K562 (cell line): ENCODE results near the gene MATK. TPM values are rescaled to one million over a fixed set of nuclear protein-coding genes. Genes with fewer than 3 reads are reported as not detected.
A peak's percentile ranks its signal among the peaks of the same experiment; 100 is the strongest.

Experiments used
- AFF1 ChIP-seq, 2 experiments: fragments of 450-650 bp; IDR thresholded peaks; 2 replicates each; pipeline ENCODE4 v1.6.1; 2018; ENCODE audit warnings: mild to moderate bottlenecking in 2 of 2, low read depth in 1 of 2; ENCODE audit not compliant: partially characterized antibody in 2 of 2
- ATF3 ChIP-seq, 2 experiments: fragments of 450-650 bp in 1 of 2; sonication (generic) in 1 of 2; formaldehyde crosslinking in 1 of 2; IDR thresholded peaks in 1 of 2; conservative IDR thresholded peaks in 1 of 2; 2 replicates each; pipeline versions ENCODE4 v1.6.1 to v1.8.1; 2016 to 2023; ENCODE audit warnings: mild to moderate bottlenecking in 2 of 2, moderate library complexity in 2 of 2, inconsistent platforms in 1 of 2, missing genetic modification reagents in 1 of 2
- CCNT2 ChIP-seq: IDR thresholded peaks from 2 replicates; pipeline ENCODE4 v1.6.1; 2011; ENCODE audit warnings: borderline replicate concordance, low read depth, mild to moderate bottlenecking, moderate library complexity, mixed read lengths, low read length; ENCODE audit not compliant: insufficient read length; ENCODE audit errors: extremely low read depth
- E2F3 ChIP-seq: fragments of 250-450 bp; sonication (Bioruptor Pico); IDR thresholded peaks from 2 replicates; pipeline ENCODE4 v1.4.0; 2020; ENCODE audit warnings: mild to moderate bottlenecking
- ELF2 ChIP-seq: fragments of 250-450 bp; sonication (Bioruptor Pico); IDR thresholded peaks from 2 replicates; pipeline ENCODE4 v1.5.0; 2021; ENCODE audit warnings: mild to moderate bottlenecking
- ILF3 ChIP-seq: fragments of 450-650 bp; IDR thresholded peaks from 2 replicates; pipeline ENCODE4 v1.6.1; 2018; ENCODE audit warnings: antibody characterized with exemption, mild to moderate bottlenecking, moderate library complexity, borderline replicate concordance
- JUN ChIP-seq, 2 experiments: sonication (generic) in 1 of 2; formaldehyde crosslinking in 1 of 2; IDR thresholded peaks; 2 replicates each; pipeline versions ENCODE4 v1.6.1 to v1.8.0; 2012 to 2022; ENCODE audit warnings: borderline replicate concordance in 2 of 2, mild to moderate bottlenecking in 2 of 2, improper control_type of control experiment in 1 of 2, low read depth in 1 of 2, low read length in 1 of 2, missing genetic modification reagents in 1 of 2
- MCM2 ChIP-seq: fragments of 450-650 bp; IDR thresholded peaks from 2 replicates; pipeline ENCODE4 v1.6.1; 2017; ENCODE audit warnings: low read depth, mild to moderate bottlenecking
- NR4A1 ChIP-seq, 2 experiments: fragments of 250-450 bp in 1 of 2; fragments of 450-650 bp in 1 of 2; sonication (Bioruptor Pico) in 1 of 2; IDR thresholded peaks; 2 replicates each; pipeline versions ENCODE4 v1.4.0 to v1.6.1; 2016 to 2020; ENCODE audit warnings: mild to moderate bottlenecking in 2 of 2, missing compliant biosample characterization in 1 of 2, missing genetic modification characterization in 1 of 2, moderate library complexity in 1 of 2
- RB1 ChIP-seq: fragments of 450-650 bp; IDR thresholded peaks from 2 replicates; pipeline ENCODE4 v1.6.1; 2017; ENCODE audit warnings: low read depth, mild to moderate bottlenecking
- THAP7 ChIP-seq: fragments of 250-450 bp; sonication (Bioruptor Pico); IDR thresholded peaks from 2 replicates; pipeline ENCODE4 v1.5.0; 2021
- ZNF232 ChIP-seq: sonication (generic); formaldehyde crosslinking; IDR thresholded peaks from 2 replicates; pipeline ENCODE4 v1.8.0; 2022; ENCODE audit warnings: mild to moderate bottlenecking, missing genetic modification reagents
- ZNF280A ChIP-seq: fragments of 450-650 bp; IDR thresholded peaks from 2 replicates; pipeline ENCODE4 v1.6.1; 2018; ENCODE audit warnings: mild to moderate bottlenecking, low read depth; ENCODE audit not compliant: partially characterized antibody
- ZNF282 ChIP-seq: sonication (generic); formaldehyde crosslinking; IDR thresholded peaks from 2 replicates; pipeline ENCODE4 v1.8.1; 2023; ENCODE audit warnings: missing genetic modification reagents
- ZNF311 ChIP-seq: fragments of 250-450 bp; sonication (Bioruptor Pico); IDR thresholded peaks from 2 replicates; pipeline ENCODE4 v1.4.0; 2020; ENCODE audit warnings: mild to moderate bottlenecking, moderate library complexity
- ZNF41 ChIP-seq: fragments of 250-450 bp; sonication (Bioruptor Pico); conservative IDR thresholded peaks from 2 replicates; pipeline ENCODE4 v1.4.0; 2020; ENCODE audit warnings: mild to moderate bottlenecking
- polyA plus RNA-seq, 8 experiments: library from polyadenylated mRNA; depleted of rRNA in 4 of 8; stranded (reverse) in 5 of 8; unstranded in 3 of 8; fragments of >200 nt; fragmentation: Nextera tagmentation in 2 of 8; fragmentation: Illumina TruSeq in 1 of 8; extraction: Ambion mirVana in 2 of 8; extraction: Trizol in 1 of 8; gene quantifications; 2 replicates each; pipeline versions ENCODE4 v1.2.1 to v1.2.3, GENCODE V29; 2011 to 2014; ENCODE audit warnings: inconsistent platforms in 1 of 8, missing spikeins in 1 of 8
- total RNA-seq, 7 experiments: library from RNA; depleted of rRNA in 6 of 7; stranded (reverse); fragments of >200 nt in 6 of 7; fragmentation: Illumina TruSeq in 2 of 7; extraction: Trizol in 2 of 7; gene quantifications; 2 replicates each; pipeline versions ENCODE4 v1.2.1 to v1.2.3, GENCODE V29; 2011 to 2021; ENCODE audit warnings: low replicate concordance in 1 of 7

MATK gene
- total and polyA plus RNA-seq, 9 of the 15 experiments (the other 6 are each of a cell fraction or from before 2014, with no cell fraction given) = 0.08 to 41.5 (median 21.4) TPM

- TF ChIP-seq JUN (IDR thresholded peaks at IDR 0.05; ENCODE audit: borderline replicate concordance, low read depth, low read length) = peak; percentile 85
- peak; percentile 84; the same call in 1 of the 2 replicates for TF ChIP-seq JUN (CRISPR knock-in tag; IDR thresholded peaks at IDR 0.05; ENCODE audit: borderline replicate concordance)
- no peak for TF ChIP-seq ZNF232 (CRISPR knock-in tag)
- TF ChIP-seq THAP7 (CRISPR knock-in tag) = no peak
- TF ChIP-seq AFF1 (IDR thresholded peaks at IDR 0.05; ENCODE audit: low read depth in 1 of 2, partially characterized antibody in 2 of 2) = peak; percentile 13 to 95
- 0 out of 2 replicates have a peak, but pooled peaks have one; percentile 55 for TF ChIP-seq ILF3
- no peak for TF ChIP-seq ZNF311 (CRISPR knock-in tag)
- peak; percentile 17; the same call in 1 of the 2 replicates for TF ChIP-seq RB1
- no peak for TF ChIP-seq ZNF280A
- no peak for TF ChIP-seq E2F3 (CRISPR knock-in tag)
- no peak; the same call in 1 of the 2 replicates for TF ChIP-seq NR4A1 (CRISPR knock-in tag; IDR thresholded peaks at IDR 0.05)
- 0 out of 2 replicates have a peak, but pooled peaks have one; percentile 35 for TF ChIP-seq NR4A1 (tag; IDR thresholded peaks at IDR 0.05)
- no peak for TF ChIP-seq ZNF41
- no peak for TF ChIP-seq CCNT2
- TF ChIP-seq ATF3 (IDR thresholded peaks at IDR 0.05) = peak; percentile 75
- TF ChIP-seq ATF3 (CRISPR knock-in tag; conservative IDR thresholded peaks at IDR 0.05) = no peak
- TF ChIP-seq MCM2 = no peak
- no peak for TF ChIP-seq ZNF282 (CRISPR knock-in tag)
- TF ChIP-seq ELF2 (CRISPR knock-in tag) = peak; percentile 82
Measured at GRCh38 chr19:3762501-3763459, 23.4 kb downstream of the MATK start, which contains the start of gene MRPL54 (continued).
